A549 (cell line): ENCODE measurements around the gene EFEMP2.

ENCODE experiments used
- EP300 ChIP-seq, 2 experiments: fragments of >200 bp; sonication (Bioruptor Twin); formaldehyde crosslinking; IDR thresholded peaks; 2 replicates in 1 of 2; 3 replicates in 1 of 2; pipeline ENCODE4 v1.6.1; 2016 to 2017
- HEYL ChIP-seq: fragments of 250-450 bp; sonication (Bioruptor Pico); IDR thresholded peaks from 2 replicates; pipeline ENCODE4 v1.8.0; 2021; ENCODE audit warnings: mild to moderate bottlenecking, moderate library complexity
- MAFK ChIP-seq: fragments of 450-650 bp; IDR thresholded peaks from 2 replicates; pipeline ENCODE4 v1.6.1; 2014; ENCODE audit not compliant: partially characterized antibody
- TP53 ChIP-seq: fragments of 250-450 bp; sonication (Bioruptor Pico); IDR thresholded peaks from 2 replicates; pipeline ENCODE4 v1.5.0; 2021; ENCODE audit warnings: mild to moderate bottlenecking, moderate library complexity
- TF ChIP-seq, protein P1 (sequence below): fragments of >200 bp; sonication (Bioruptor Twin); formaldehyde crosslinking; IDR thresholded peaks from 3 replicates; pipeline ENCODE4 v1.5.1; 2016
- TF ChIP-seq, protein P2 (sequence below): IDR thresholded peaks from 2 replicates; pipeline ENCODE4 v1.6.1; 2012; ENCODE audit warnings: low read depth, borderline replicate concordance
- TF ChIP-seq, protein P3 (sequence below): fragments of 200-600 bp; sonication (generic); IDR thresholded peaks from 2 replicates; pipeline ENCODE4 v1.6.1; 2016; ENCODE audit warnings: antibody characterized with exemption, mild to moderate bottlenecking, moderate library complexity

DNA sequence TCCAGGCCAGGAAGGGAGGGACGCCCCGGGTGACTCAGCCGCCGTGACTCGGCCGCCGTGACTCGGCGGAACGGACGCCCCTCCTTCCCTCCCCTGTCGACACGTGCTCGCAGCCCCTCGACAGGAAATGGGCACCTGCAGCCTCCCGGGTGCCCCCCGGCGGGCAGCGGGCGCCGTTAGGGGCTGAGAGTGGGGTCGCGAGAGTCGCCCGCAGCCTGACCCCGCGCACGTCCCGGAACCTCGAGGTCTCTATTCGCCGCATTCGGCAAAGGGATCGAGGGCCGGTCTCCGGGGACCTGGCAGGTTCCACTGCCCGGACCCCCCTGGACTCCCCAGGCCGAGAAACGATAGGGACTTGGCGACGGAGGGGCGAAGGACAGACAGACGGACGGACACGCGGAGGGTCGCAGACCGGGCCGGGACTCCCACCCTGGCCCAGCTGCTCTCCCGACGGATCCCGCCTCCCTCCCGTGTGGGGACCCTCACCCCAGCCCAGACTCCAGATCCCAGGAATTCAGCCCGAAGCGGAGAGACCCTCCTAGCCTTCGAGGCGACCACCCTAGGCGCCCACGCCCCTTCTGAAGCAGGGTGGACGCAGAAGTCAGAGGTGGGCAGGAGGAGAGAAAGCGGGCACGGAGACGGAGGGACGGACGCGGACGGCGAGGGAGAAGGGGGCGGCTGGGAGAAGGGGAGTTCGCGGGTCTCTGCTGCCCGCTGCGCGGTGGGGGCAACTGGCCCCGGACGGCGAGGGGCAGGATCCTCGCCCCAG, 26.9 kb upstream of the EFEMP2 start:
- TF ChIP-seq, protein P1, sequence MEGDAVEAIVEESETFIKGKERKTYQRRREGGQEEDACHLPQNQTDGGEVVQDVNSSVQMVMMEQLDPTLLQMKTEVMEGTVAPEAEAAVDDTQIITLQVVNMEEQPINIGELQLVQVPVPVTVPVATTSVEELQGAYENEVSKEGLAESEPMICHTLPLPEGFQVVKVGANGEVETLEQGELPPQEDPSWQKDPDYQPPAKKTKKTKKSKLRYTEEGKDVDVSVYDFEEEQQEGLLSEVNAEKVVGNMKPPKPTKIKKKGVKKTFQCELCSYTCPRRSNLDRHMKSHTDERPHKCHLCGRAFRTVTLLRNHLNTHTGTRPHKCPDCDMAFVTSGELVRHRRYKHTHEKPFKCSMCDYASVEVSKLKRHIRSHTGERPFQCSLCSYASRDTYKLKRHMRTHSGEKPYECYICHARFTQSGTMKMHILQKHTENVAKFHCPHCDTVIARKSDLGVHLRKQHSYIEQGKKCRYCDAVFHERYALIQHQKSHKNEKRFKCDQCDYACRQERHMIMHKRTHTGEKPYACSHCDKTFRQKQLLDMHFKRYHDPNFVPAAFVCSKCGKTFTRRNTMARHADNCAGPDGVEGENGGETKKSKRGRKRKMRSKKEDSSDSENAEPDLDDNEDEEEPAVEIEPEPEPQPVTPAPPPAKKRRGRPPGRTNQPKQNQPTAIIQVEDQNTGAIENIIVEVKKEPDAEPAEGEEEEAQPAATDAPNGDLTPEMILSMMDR = no peak; the same call in 2 of the 3 replicates
- TF ChIP-seq EP300 (IDR thresholded peaks at IDR 0.05) (peak in 1 of 2 experiments; percentile 35; a peak in 1 of 5 replicates), MAFK (peak; percentile 93), TP53 (CRISPR knock-in tag) (peak; percentile 55; the same call in 1 of the 2 replicates), HEYL (CRISPR knock-in tag) (no peak)
- TF ChIP-seq, protein P2, sequence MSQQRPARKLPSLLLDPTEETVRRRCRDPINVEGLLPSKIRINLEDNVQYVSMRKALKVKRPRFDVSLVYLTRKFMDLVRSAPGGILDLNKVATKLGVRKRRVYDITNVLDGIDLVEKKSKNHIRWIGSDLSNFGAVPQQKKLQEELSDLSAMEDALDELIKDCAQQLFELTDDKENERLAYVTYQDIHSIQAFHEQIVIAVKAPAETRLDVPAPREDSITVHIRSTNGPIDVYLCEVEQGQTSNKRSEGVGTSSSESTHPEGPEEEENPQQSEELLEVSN = peak; percentile 88
- TF ChIP-seq, protein P3, sequence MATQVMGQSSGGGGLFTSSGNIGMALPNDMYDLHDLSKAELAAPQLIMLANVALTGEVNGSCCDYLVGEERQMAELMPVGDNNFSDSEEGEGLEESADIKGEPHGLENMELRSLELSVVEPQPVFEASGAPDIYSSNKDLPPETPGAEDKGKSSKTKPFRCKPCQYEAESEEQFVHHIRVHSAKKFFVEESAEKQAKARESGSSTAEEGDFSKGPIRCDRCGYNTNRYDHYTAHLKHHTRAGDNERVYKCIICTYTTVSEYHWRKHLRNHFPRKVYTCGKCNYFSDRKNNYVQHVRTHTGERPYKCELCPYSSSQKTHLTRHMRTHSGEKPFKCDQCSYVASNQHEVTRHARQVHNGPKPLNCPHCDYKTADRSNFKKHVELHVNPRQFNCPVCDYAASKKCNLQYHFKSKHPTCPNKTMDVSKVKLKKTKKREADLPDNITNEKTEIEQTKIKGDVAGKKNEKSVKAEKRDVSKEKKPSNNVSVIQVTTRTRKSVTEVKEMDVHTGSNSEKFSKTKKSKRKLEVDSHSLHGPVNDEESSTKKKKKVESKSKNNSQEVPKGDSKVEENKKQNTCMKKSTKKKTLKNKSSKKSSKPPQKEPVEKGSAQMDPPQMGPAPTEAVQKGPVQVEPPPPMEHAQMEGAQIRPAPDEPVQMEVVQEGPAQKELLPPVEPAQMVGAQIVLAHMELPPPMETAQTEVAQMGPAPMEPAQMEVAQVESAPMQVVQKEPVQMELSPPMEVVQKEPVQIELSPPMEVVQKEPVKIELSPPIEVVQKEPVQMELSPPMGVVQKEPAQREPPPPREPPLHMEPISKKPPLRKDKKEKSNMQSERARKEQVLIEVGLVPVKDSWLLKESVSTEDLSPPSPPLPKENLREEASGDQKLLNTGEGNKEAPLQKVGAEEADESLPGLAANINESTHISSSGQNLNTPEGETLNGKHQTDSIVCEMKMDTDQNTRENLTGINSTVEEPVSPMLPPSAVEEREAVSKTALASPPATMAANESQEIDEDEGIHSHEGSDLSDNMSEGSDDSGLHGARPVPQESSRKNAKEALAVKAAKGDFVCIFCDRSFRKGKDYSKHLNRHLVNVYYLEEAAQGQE = no peak
